Fibroblast of lung (primary cell): Measurements from ENCODE around the gene ZNF740.

Source experiments
- EZH2 ChIP-seq: IDR thresholded peaks from 2 replicates; pipeline ENCODE4 v1.5.1; 2012; ENCODE audit warnings: low read length, control low read depth, mild to moderate bottlenecking; ENCODE audit errors: missing control alignments
- TF ChIP-seq, protein P1 (sequence below), 2 donors: IDR thresholded peaks in 1 of 2; conservative IDR thresholded peaks in 1 of 2; 1 replicate in 1 of 2; 2 replicates in 1 of 2; pipeline ENCODE4 v1.5.1; 2011 to 2012; ENCODE audit warnings: low read length in 2 of 2, control low read depth in 1 of 2, inconsistent platforms in 1 of 2, low read depth in 1 of 2, mild to moderate bottlenecking in 1 of 2

GRCh38 chr12:53180220-53180930 lies at the start of gene ZNF740, which contains the start of gene CSAD:
- TF ChIP-seq, protein P1, sequence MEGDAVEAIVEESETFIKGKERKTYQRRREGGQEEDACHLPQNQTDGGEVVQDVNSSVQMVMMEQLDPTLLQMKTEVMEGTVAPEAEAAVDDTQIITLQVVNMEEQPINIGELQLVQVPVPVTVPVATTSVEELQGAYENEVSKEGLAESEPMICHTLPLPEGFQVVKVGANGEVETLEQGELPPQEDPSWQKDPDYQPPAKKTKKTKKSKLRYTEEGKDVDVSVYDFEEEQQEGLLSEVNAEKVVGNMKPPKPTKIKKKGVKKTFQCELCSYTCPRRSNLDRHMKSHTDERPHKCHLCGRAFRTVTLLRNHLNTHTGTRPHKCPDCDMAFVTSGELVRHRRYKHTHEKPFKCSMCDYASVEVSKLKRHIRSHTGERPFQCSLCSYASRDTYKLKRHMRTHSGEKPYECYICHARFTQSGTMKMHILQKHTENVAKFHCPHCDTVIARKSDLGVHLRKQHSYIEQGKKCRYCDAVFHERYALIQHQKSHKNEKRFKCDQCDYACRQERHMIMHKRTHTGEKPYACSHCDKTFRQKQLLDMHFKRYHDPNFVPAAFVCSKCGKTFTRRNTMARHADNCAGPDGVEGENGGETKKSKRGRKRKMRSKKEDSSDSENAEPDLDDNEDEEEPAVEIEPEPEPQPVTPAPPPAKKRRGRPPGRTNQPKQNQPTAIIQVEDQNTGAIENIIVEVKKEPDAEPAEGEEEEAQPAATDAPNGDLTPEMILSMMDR (conservative IDR thresholded peaks at IDR 0.05 in 1 of 2, IDR thresholded peaks at IDR 0.05 in 1 of 2; ENCODE audit: low read depth in 1 of 2, low read length in 2 of 2), result no peak
- no peak for TF ChIP-seq EZH2
